Adipocyte (in vitro differentiated cells): ENCODE data around the gene ANKS1A.
"Not testable (repeated sequence)": the region's sequence is repeated elsewhere in the genome, so short reads cannot be mapped to it uniquely, and the experiment has no call there.

Source experiments
- DNase-seq: peaks from one replicate; pipeline ENCODE4 v3.0.0-alpha.2; 2015; ENCODE audit warnings: low read depth
- H3K27me3 ChIP-seq: replicated peaks from 2 replicates; pipeline ENCODE4 v1.7.0; 2013; ENCODE audit warnings: mild to moderate bottlenecking, low read length, moderate library complexity; ENCODE audit not compliant: control insufficient read depth, insufficient read depth
- H3K36me3 ChIP-seq: 2 replicates; pipeline ENCODE4 v1.7.0; 2013; ENCODE audit warnings: low read length, mild to moderate bottlenecking, moderate library complexity; ENCODE audit not compliant: control insufficient read depth, insufficient read depth, severe bottlenecking
- H3K4me1 ChIP-seq: 2 replicates; pipeline ENCODE4 v1.7.0; 2013; ENCODE audit warnings: mild to moderate bottlenecking, low read length, moderate library complexity; ENCODE audit not compliant: control insufficient read depth, insufficient read depth
- H3K4me3 ChIP-seq: 2 replicates; pipeline ENCODE4 v1.7.0; 2013; ENCODE audit warnings: mild to moderate bottlenecking, low read length, moderate library complexity
- H3K9ac ChIP-seq: 2 replicates; pipeline ENCODE4 v1.7.0; 2013; ENCODE audit warnings: mild to moderate bottlenecking, low read length, moderate library complexity
- H3K9me3 ChIP-seq: 2 replicates; pipeline ENCODE4 v1.7.0; 2013; ENCODE audit warnings: mild to moderate bottlenecking, low read length, moderate library complexity; ENCODE audit not compliant: control insufficient read depth

Gene ANKS1A

GRCh38 chr6:35093118-35093445 is 204.0 kb downstream of the ANKS1A start:
- no peaks in the 10 kb centered on the region for H3K9me3 ChIP-seq
- no peak overlapping the region for H3K4me3 ChIP-seq
- no peaks in the 10 kb centered on the region for H3K27me3 ChIP-seq
- no peaks in the 10 kb centered on the region for H3K36me3 ChIP-seq
- H3K9ac ChIP-seq: no peak overlapping the region
- peaks cover 70% of the 10 kb centered on the region for H3K4me1 ChIP-seq
- peak; percentile 61 for DNase-seq

- H3K36me3 ChIP-seq: no peaks in the 10 kb centered on the region
- no peak for DNase-seq
- H3K9ac ChIP-seq: no peak overlapping the region
- peaks cover 70% of the 10 kb centered on the region for H3K4me1 ChIP-seq
- H3K4me3 ChIP-seq: no peak overlapping the region
- H3K9me3 ChIP-seq: no peaks in the 10 kb centered on the region
- H3K27me3 ChIP-seq: no peaks in the 10 kb centered on the region
Observed at GRCh38 chr6:35093783-35094182, 204.7 kb downstream of the ANKS1A start.

DNA sequence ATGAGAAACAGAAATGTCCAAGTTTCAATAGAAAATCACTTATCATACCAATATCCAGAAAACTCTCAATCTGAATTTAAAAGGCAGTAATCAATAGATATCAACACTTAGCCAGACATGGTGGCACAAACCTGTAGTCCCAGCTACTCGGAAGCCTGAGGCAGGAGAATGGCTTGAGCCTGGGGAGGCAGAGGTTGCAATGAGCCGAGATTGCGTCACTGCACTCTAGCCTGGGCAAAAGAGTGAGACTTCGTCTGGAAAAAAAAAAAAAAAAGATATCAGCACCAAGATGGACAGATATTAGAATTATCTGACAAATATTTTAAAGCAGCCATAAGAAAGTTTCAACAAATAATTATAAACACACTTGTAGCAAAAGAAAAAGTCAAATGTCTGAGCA is 205.1 kb downstream of the ANKS1A start:
- Histone ChIP-seq H3K4me3 (no peak overlapping the region), H3K9me3 (no peaks in the 10 kb centered on the region), H3K9ac (no peak overlapping the region), H3K36me3 (no peaks in the 10 kb centered on the region), H3K4me1 (peaks cover 69% of the 10 kb centered on the region), H3K27me3 (no peaks in the 10 kb centered on the region)
- DNase-seq: peak; percentile 35

- Histone ChIP-seq H3K9me3 (no peaks in the 10 kb centered on the region), H3K4me3 (peak overlapping the region; percentile 17), H3K4me1 (peaks cover 52% of the 10 kb centered on the region), H3K9ac (no peak overlapping the region), H3K36me3 (no peaks in the 10 kb centered on the region), H3K27me3 (no peaks in the 10 kb centered on the region)
- DNase-seq: peak; percentile 66
Observed at GRCh38 chr6:35096129-35096862, 207.2 kb downstream of the ANKS1A start.

DNA sequence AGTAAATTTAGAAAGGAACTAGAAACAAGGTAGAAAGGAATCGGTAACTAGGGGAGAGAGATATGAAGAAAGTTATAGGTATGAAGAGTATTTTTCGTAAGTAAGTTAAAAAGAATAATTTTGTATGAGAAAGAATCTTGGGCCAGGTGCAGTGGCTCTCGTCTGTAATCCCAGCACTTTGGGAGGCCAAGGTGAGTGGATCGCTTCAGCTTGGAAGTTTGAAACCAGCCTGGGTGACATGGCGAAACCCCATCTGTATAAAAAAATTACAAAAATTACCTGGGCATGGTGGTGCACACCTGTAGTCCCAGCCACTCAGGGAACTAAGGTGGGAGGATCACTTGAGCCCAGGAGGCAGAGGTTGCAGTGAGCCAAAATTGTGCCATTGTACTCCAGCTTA is 210.1 kb downstream of the ANKS1A start:
- no peaks in the 10 kb centered on the region for H3K27me3 ChIP-seq

DNA sequence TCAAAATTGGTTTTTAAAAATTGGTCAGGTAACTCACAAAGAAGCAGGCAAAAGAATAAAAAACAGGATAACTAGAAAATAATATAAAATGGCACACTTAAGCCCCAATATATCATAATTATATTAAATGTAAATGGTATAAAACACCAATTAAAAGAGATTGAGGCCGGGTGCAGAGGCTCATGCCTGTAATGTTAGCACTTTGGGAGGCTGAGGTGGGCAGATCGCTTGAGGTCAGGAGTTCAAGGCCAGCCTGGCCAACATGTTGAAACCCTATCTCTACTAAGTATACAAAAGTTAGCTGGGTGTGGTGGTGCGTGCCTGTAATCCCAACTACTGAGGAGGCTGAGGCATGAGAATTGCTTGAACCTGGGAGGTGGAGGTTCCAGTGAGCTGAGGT is 216.0 kb downstream of the ANKS1A start:
- no peak overlapping the region for H3K9ac ChIP-seq
- H3K9me3 ChIP-seq: peaks cover 12% of the 10 kb centered on the region
- DNase-seq: no peak
- H3K4me1 ChIP-seq: no peaks in the 10 kb centered on the region
- no peaks in the 10 kb centered on the region for H3K36me3 ChIP-seq
- no peak overlapping the region for H3K4me3 ChIP-seq
- no peaks in the 10 kb centered on the region for H3K27me3 ChIP-seq

More for the DNA sequence above, 210.1 kb downstream of the ANKS1A start:
- peaks cover 23% of the 10 kb centered on the region for H3K4me1 ChIP-seq
- DNase-seq: no peak
- no peaks in the 10 kb centered on the region for H3K36me3 ChIP-seq
- no peaks in the 10 kb centered on the region for H3K9me3 ChIP-seq
- H3K9ac ChIP-seq: no peak overlapping the region
- H3K4me3 ChIP-seq: no peak overlapping the region

GRCh38 chr6:35106061-35106460 is 217.0 kb downstream of the ANKS1A start:
- H3K4me3 ChIP-seq, H3K9ac ChIP-seq, DNase-seq, H3K36me3 ChIP-seq, H3K27me3 ChIP-seq, H3K4me1 ChIP-seq: not testable (repeated sequence)
- H3K9me3 ChIP-seq: peaks cover 12% of the 10 kb centered on the region

- peaks cover 23% of the 10 kb centered on the region for H3K9me3 ChIP-seq
- H3K36me3 ChIP-seq, H3K4me1 ChIP-seq, H3K4me3 ChIP-seq, H3K27me3 ChIP-seq, DNase-seq, H3K9ac ChIP-seq: not testable (repeated sequence)
Observed at GRCh38 chr6:35107208-35107607, 218.2 kb downstream of the ANKS1A start.

DNA sequence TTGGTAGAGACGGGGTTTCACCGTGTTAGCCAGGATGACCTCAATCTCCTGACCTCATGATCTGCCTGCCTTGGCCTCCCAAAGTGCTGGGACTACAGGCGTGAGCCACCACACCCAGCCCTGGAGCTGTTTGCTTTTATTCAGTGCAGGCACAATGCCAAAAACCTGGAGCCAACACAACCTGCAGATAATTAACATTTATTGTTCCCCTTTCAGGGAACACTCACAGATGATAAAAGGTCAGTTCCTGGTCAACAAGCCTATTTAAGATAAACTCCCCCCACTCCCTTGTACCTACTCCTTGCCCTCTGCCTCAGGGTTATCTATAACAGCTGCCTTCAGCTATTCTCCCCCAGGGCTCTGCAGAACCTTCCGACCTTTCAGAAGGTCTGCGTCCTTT is 218.7 kb downstream of the ANKS1A start:
- H3K27me3 ChIP-seq, H3K9ac ChIP-seq, DNase-seq, H3K4me3 ChIP-seq, H3K36me3 ChIP-seq, H3K4me1 ChIP-seq: not testable (repeated sequence)
- H3K9me3 ChIP-seq: peaks cover 24% of the 10 kb centered on the region

- Histone ChIP-seq H3K27me3 (no peaks in the 10 kb centered on the region), H3K9me3 (peaks cover 24% of the 10 kb centered on the region), H3K9ac (no peak overlapping the region), H3K4me1 (no peaks in the 10 kb centered on the region), H3K36me3 (no peaks in the 10 kb centered on the region), H3K4me3 (no peak overlapping the region)
- no peak for DNase-seq
Observed at GRCh38 chr6:35108309-35108885, 219.3 kb downstream of the ANKS1A start.

GRCh38 chr6:35120746-35121145 is 231.7 kb downstream of the ANKS1A start:
- peaks cover 5% of the 10 kb centered on the region for H3K9me3 ChIP-seq
- H3K4me1 ChIP-seq: no peaks in the 10 kb centered on the region
- H3K4me3 ChIP-seq: no peak overlapping the region
- no peak for DNase-seq
- no peaks in the 10 kb centered on the region for H3K27me3 ChIP-seq
- no peaks in the 10 kb centered on the region for H3K36me3 ChIP-seq
- no peak overlapping the region for H3K9ac ChIP-seq

- no peaks in the 10 kb centered on the region for H3K36me3 ChIP-seq
Observed at GRCh38 chr6:35124356-35124755, 235.3 kb downstream of the ANKS1A start.

More at GRCh38 chr6:35124356-35124755, 235.3 kb downstream of the ANKS1A start:
- peaks cover 5% of the 10 kb centered on the region for H3K9me3 ChIP-seq
- H3K27me3 ChIP-seq: no peaks in the 10 kb centered on the region
- H3K9ac ChIP-seq: no peak overlapping the region
- no peaks in the 10 kb centered on the region for H3K4me1 ChIP-seq
- DNase-seq: no peak
- H3K4me3 ChIP-seq: no peak overlapping the region
